Effector CD4-positive, alpha-beta T cell (primary cell): ENCODE measurements around the gene SLC24A3.

ENCODE experiments used
- DNase-seq: peaks from one replicate; pipeline ENCODE4 v3.0.0-alpha.2; 2020

The SLC24A3 gene

GRCh38 chr20:19431906-19432305 is 219.5 kb downstream of the SLC24A3 start:
- no peak for DNase-seq

- no peak for DNase-seq
These were observed 221.2 kb downstream of the SLC24A3 start for GRCh38 chr20:19433371-19434350.

GRCh38 chr20:19435316-19435715 is 222.9 kb downstream of the SLC24A3 start:
- DNase-seq, result no peak

- DNase-seq, result no peak
These were observed 223.4 kb downstream of the SLC24A3 start for GRCh38 chr20:19435821-19436220.

- no peak for DNase-seq
These were observed 226.0 kb downstream of the SLC24A3 start for GRCh38 chr20:19438488-19438887.

GRCh38 chr20:19440660-19441527 is 228.5 kb downstream of the SLC24A3 start:
- DNase-seq, result no peak

- no peak for DNase-seq
These were observed 233.8 kb downstream of the SLC24A3 start for GRCh38 chr20:19446246-19446645.

GRCh38 chr20:19448632-19449031 is 236.2 kb downstream of the SLC24A3 start:
- DNase-seq, result no peak

GRCh38 chr20:19449051-19449450 is 236.6 kb downstream of the SLC24A3 start:
- no peak for DNase-seq

- DNase-seq, result no peak
These were observed 238.9 kb downstream of the SLC24A3 start for GRCh38 chr20:19451231-19451922.

- DNase-seq, result no peak
These were observed 239.5 kb downstream of the SLC24A3 start for GRCh38 chr20:19451923-19452295.

GRCh38 chr20:19453410-19453809 is 241.0 kb downstream of the SLC24A3 start:
- DNase-seq, result no peak

GRCh38 chr20:19453862-19454261 is 241.4 kb downstream of the SLC24A3 start:
- no peak for DNase-seq

GRCh38 chr20:19456595-19457395 is 244.4 kb downstream of the SLC24A3 start:
- DNase-seq, result no peak

- no peak for DNase-seq
These were observed 245.2 kb downstream of the SLC24A3 start for GRCh38 chr20:19457611-19458010.

- DNase-seq, result no peak
These were observed 247.9 kb downstream of the SLC24A3 start for GRCh38 chr20:19460386-19460785.

- DNase-seq, result no peak
These were observed 250.0 kb downstream of the SLC24A3 start for GRCh38 chr20:19462491-19462890.

- DNase-seq, result no peak
These were observed 251.2 kb downstream of the SLC24A3 start for GRCh38 chr20:19463597-19463996.

GRCh38 chr20:19465536-19465935 is 253.1 kb downstream of the SLC24A3 start:
- DNase-seq, result no peak

- DNase-seq, result no peak
These were observed 253.9 kb downstream of the SLC24A3 start for GRCh38 chr20:19466206-19466928.

- DNase-seq, result no peak
These were observed 260.9 kb downstream of the SLC24A3 start for GRCh38 chr20:19473216-19473921.
